Thyroid gland (tissue), 4 donors: ENCODE data around the gene INPP4A.

ENCODE experiments used
- POLR2A ChIP-seq, 2 donors: fragments of 450-650 bp; IDR thresholded peaks; one replicate each; pipeline ENCODE4 v1.6.1; 2017; ENCODE audit warnings: antibody characterized with exemption in 2 of 2, mild to moderate bottlenecking in 2 of 2, moderate library complexity in 1 of 2
- TF ChIP-seq, protein P1 (sequence below), 6 experiments: fragments of 200-600 bp in 3 of 6; fragments of 450-650 bp in 3 of 6; sonication (generic) in 3 of 6; IDR thresholded peaks; one replicate each; pipeline ENCODE4 v1.5.1; 2016 to 2019; ENCODE audit warnings: antibody characterized with exemption in 6 of 6, mild to moderate bottlenecking in 2 of 6, inconsistent platforms in 1 of 6, moderate library complexity in 1 of 6

DNA sequence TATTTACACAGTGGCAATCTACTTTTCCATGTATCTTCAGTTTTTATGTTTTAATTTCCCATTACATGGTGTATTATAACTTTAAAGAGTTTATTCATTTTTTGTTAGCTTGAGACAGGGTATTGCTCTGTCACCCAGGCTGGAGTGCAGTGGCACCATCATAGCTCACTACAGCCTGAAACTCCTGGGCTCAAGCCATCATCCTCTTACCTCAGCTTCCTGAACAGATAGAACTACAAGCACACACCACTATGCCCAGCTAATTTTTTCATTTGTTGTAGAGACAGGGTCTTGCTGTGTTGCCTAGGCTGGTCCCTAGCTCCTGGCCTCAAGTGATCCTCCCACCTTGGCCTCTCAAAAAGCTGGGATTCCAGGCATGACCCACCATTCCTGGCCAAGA, 96.8 kb downstream of the INPP4A start:
- TF ChIP-seq, protein P1, sequence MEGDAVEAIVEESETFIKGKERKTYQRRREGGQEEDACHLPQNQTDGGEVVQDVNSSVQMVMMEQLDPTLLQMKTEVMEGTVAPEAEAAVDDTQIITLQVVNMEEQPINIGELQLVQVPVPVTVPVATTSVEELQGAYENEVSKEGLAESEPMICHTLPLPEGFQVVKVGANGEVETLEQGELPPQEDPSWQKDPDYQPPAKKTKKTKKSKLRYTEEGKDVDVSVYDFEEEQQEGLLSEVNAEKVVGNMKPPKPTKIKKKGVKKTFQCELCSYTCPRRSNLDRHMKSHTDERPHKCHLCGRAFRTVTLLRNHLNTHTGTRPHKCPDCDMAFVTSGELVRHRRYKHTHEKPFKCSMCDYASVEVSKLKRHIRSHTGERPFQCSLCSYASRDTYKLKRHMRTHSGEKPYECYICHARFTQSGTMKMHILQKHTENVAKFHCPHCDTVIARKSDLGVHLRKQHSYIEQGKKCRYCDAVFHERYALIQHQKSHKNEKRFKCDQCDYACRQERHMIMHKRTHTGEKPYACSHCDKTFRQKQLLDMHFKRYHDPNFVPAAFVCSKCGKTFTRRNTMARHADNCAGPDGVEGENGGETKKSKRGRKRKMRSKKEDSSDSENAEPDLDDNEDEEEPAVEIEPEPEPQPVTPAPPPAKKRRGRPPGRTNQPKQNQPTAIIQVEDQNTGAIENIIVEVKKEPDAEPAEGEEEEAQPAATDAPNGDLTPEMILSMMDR (IDR thresholded peaks at IDR 0.05): no peak
- TF ChIP-seq POLR2A (IDR thresholded peaks at IDR 0.05): no peak
